Keratinocyte (primary cell): Measurements from ENCODE around the gene ALG3.
A peak's percentile ranks its signal among the peaks of the same experiment; 100 is the strongest.

Source experiments
- CTCF ChIP-seq, 3 experiments: IDR thresholded peaks in 1 of 3; conservative IDR thresholded peaks in 1 of 3; optimal IDR thresholded peaks in 1 of 3; 2 replicates in 2 of 3; 3 replicates in 1 of 3; pipeline versions ENCODE3 to v1.5.1; 2011; ENCODE audit warnings: low read length in 3 of 3, mild to moderate bottlenecking in 3 of 3, moderate library complexity in 2 of 3, control low read depth in 1 of 3, inconsistent platforms in 1 of 3; ENCODE audit not compliant: insufficient read depth in 2 of 3; ENCODE audit errors: extremely low read depth in 1 of 3
- EZH2 ChIP-seq: IDR thresholded peaks from one replicate; pipeline ENCODE4 v1.6.1; 2012; ENCODE audit warnings: inconsistent platforms, mild to moderate bottlenecking, low read length, moderate library complexity

GRCh38 chr3:184241447-184242296, 7.1 kb downstream of the ALG3 start:
- TF ChIP-seq CTCF (optimal IDR thresholded peaks at IDR 0.05 in 1 of 3, IDR thresholded peaks at IDR 0.05 in 1 of 3, conservative IDR thresholded peaks at IDR 0.05 in 1 of 3; ENCODE audit: extremely low read depth in 1 of 3, insufficient read depth in 2 of 3, low read length in 3 of 3): peak; percentile 45 to 79 (median 78)
- TF ChIP-seq EZH2: no peak
